ENCODE measurements around the gene ZBTB1.

ZBTB1 gene

DNA sequence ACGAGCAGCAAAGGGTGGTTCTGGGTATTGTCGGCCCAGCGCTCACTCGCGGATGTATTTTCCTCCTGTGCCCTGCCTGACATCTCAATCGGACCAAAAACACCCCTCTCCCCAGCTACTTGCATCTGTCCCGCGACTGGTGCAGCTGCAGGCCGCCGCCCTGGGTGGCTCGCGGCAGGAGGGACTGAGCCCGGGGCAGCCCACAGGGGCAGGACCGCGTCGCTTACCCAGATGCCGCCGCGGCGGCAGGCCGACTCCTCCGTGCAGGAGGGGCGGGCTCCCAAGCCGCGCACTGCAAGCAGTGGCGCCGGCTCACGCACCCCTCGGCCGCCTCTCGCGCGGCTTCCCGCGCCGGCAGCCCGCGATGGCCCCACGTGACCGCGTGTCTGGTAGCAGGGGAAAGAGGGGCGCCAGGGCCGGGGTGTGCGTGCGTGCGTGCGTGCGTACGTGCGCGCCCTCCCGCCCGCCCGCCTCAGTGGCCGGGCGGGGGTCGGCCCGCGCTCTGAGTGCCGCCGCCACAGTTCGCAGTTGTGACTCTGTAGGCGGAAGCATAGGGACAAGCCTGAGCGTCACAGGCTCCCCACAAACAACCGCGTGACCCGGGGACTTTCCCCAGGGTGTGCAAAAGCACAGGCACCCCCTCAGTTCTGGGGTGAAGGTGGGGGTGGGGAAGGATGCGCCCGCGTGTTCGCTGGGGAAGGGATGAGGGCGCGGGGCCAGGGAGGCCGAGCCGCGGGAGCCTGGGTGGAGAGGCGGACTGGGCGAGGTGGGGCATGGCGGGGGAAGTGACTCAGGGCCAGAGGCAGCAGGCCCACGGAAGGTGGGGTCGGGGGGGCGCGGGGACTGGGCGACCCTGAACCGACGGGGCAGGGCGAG, 898 bp upstream of the ZBTB1 start, which contains the start of gene ZBTB25:
ZBTB25 (minus strand) TSS at position 405 of the 876 bp plus-strand sequence. CDS start 13,305 bp downstream, outside the sequence.
- TF ChIP-seq, protein P1, sequence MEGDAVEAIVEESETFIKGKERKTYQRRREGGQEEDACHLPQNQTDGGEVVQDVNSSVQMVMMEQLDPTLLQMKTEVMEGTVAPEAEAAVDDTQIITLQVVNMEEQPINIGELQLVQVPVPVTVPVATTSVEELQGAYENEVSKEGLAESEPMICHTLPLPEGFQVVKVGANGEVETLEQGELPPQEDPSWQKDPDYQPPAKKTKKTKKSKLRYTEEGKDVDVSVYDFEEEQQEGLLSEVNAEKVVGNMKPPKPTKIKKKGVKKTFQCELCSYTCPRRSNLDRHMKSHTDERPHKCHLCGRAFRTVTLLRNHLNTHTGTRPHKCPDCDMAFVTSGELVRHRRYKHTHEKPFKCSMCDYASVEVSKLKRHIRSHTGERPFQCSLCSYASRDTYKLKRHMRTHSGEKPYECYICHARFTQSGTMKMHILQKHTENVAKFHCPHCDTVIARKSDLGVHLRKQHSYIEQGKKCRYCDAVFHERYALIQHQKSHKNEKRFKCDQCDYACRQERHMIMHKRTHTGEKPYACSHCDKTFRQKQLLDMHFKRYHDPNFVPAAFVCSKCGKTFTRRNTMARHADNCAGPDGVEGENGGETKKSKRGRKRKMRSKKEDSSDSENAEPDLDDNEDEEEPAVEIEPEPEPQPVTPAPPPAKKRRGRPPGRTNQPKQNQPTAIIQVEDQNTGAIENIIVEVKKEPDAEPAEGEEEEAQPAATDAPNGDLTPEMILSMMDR (conservative IDR thresholded peaks at IDR 0.05; ENCODE audit: low read depth, low read length) = no peak
- peak; percentile 96 for DNase-seq (ENCODE audit: low read depth)
- H3K4me3 ChIP-seq (ENCODE audit: low read depth, low read length) = peak within 1 kb of the TSS; percentile 88

DNA sequence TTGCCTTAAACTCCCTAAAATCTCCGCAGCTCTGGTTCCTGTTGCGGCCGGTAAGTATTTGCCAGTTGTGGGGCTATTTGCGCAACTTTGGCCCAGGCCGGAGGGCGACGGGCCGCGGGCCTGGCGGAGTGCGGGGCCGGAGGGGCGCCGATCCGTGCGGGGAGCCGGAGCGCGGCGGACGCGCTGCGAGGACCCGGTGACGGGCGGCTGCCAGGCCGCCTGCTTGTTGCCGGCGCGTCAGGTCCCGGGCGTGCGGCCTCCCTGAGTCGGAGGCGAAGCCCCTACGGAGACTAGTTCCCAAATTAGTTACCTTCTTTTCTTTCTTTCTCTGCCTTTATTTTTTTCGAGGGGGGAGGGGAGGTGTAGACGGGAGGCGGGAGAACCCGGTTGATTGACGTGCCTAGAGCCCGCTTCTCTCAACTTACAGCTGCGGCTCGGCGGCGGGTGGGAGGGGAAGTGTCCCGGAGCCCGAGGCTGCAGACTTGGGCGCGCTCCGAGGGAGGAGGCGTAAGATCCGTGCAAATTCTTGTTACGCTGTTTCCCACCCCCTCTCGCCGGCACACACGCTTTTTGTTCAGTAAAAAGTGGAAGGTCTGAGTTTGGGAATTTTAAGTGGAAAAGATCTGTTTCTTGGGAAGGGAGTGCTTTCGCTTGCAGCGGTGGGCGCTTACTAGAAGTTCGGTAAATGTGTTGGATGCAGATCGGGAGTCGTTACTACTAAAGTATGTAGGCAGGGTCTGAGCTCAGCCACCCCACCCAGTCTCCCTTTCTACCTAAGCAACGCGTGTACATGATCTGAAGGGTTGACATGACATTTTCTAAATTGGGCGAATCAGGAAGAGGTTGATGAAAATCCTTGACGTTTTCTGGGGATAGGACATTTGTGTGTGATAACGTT, 576 bp downstream of the ZBTB1 start:
- peak overlapping the region; percentile 88 for H3K4me3 ChIP-seq (ENCODE audit: low read depth, low read length)
- peak; percentile 89 for DNase-seq (ENCODE audit: low read depth)
- TF ChIP-seq, protein P1 (conservative IDR thresholded peaks at IDR 0.05; ENCODE audit: low read depth, low read length) = no peak

- TF ChIP-seq, protein P1 (conservative IDR thresholded peaks at IDR 0.05; ENCODE audit: low read depth, low read length) = no peak
- H3K4me3 ChIP-seq (ENCODE audit: low read depth, low read length) = peak overlapping the region; percentile 37
- no peak for DNase-seq (ENCODE audit: low read depth)
Measured at GRCh38 chr14:64506721-64507120, 2.2 kb downstream of the ZBTB1 start.

DNA sequence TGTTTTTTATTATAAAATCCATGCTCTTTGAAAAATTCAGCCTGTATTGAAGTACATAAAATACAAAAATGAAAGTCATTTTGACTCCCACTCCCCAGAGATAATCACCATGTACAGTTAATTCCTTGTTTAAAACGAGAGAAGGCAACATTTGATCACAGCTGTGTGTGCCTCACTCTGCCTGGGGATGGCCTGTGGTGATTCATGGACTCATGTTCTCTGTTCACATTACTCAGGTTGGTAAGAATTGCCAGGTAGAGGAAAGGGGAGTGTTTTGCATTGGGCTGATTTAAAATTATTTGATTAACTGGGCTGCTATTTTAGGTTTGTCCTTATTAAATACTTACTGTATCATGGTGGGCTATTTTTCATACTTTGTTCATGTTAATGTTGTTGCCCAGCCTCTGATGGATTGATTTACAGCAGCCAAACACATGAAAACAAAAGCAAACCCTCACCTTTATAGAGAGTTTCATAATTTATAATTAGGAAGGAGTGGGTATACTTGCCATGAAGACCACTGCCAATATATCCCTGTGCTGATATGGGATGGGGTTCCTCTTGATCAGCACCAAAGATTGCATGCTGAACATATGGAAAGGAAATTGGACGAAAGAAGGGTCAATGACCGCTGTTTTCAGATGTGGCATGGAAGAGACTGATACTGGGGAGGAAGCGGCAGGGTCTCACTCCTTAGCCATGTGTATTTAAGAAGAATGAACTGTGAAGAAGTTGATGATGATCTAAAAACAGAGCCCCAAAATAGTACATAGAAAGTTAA, 3.0 kb downstream of the ZBTB1 start:
- peak overlapping the region; percentile 11 for H3K4me3 ChIP-seq (ENCODE audit: low read depth, low read length)
- peak; percentile 57 for DNase-seq (ENCODE audit: low read depth)
- TF ChIP-seq, protein P1 (conservative IDR thresholded peaks at IDR 0.05; ENCODE audit: low read depth, low read length) = no peak

DNA sequence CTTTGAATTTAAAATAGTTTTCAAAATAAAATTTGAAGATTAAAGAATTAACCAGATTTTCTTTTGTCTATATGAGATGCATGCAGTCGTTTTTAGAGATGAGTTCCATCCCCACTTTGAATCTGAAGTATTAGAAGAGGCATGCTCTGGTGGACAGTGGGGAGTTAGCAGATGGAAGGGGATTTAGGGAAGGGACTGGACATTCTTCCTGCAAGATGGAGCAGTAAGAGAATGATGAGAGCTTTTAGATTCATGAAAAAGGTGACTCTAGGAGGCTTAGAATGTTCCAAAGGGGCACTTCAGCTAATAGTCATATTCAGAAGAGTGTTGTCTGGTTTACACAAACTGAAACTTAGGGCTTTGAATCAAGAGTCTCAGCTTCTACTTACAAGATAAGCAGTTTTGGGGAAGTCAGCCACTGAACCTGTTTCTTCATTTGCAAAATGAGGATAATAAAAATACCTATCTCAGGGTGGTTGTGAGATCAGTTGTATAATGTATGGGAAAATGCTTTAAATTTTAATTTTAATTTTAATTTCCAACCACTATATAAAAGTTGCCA, 3.7 kb downstream of the ZBTB1 start:
- no peak for DNase-seq (ENCODE audit: low read depth)
- no peak overlapping the region for H3K4me3 ChIP-seq (ENCODE audit: low read depth, low read length)
- TF ChIP-seq, protein P1 (conservative IDR thresholded peaks at IDR 0.05; ENCODE audit: low read depth, low read length) = no peak

GRCh38 chr14:64509036-64509435, 4.5 kb downstream of the ZBTB1 start:
- DNase-seq (ENCODE audit: low read depth) = no peak
- no peak overlapping the region for H3K4me3 ChIP-seq (ENCODE audit: low read depth, low read length)
- TF ChIP-seq, protein P1 (conservative IDR thresholded peaks at IDR 0.05; ENCODE audit: low read depth, low read length) = no peak

Data from choroid plexus epithelial cell (primary cell).